K562 (cell line): ENCODE data around the gene ARID3C. TPM values are rescaled to one million over a fixed set of nuclear protein-coding genes. Genes with fewer than 3 reads are reported as not detected.

ENCODE experiments used
- ATF3 ChIP-seq, 2 experiments: fragments of 450-650 bp in 1 of 2; sonication (generic) in 1 of 2; formaldehyde crosslinking in 1 of 2; IDR thresholded peaks in 1 of 2; conservative IDR thresholded peaks in 1 of 2; 2 replicates each; pipeline versions ENCODE4 v1.6.1 to v1.8.1; 2016 to 2023; ENCODE audit warnings: mild to moderate bottlenecking in 2 of 2, moderate library complexity in 2 of 2, inconsistent platforms in 1 of 2, missing genetic modification reagents in 1 of 2
- ATF4 ChIP-seq: fragments of 450-650 bp; formaldehyde crosslinking; IDR thresholded peaks from 2 replicates; pipeline ENCODE4 v1.4.0; 2022; ENCODE audit warnings: mild to moderate bottlenecking, moderate library complexity
- C11orf30 ChIP-seq: fragments of 450-650 bp; IDR thresholded peaks from 2 replicates; pipeline ENCODE4 v1.6.1; 2016; ENCODE audit warnings: low read depth, mild to moderate bottlenecking
- CTBP1 ChIP-seq: fragments of 450-650 bp; IDR thresholded peaks from 2 replicates; pipeline ENCODE4 v1.6.1; 2016; ENCODE audit warnings: borderline replicate concordance
- HDAC1 ChIP-seq, 2 experiments: fragments of 450-650 bp; IDR thresholded peaks; 2 replicates each; pipeline ENCODE4 v1.6.1; 2016 to 2017; ENCODE audit warnings: inconsistent platforms in 1 of 2, mild to moderate bottlenecking in 1 of 2, moderate library complexity in 1 of 2
- KHSRP ChIP-seq: fragments of 450-650 bp; IDR thresholded peaks from 2 replicates; pipeline ENCODE4 v1.6.1; 2017
- MAZ ChIP-seq, 2 experiments: fragments of 450-650 bp in 1 of 2; sonication (generic) in 1 of 2; formaldehyde crosslinking; IDR thresholded peaks in 1 of 2; conservative IDR thresholded peaks in 1 of 2; 2 replicates each; pipeline versions ENCODE4 v1.4.0 to v1.5.0; 2020; ENCODE audit warnings: mild to moderate bottlenecking in 1 of 2, missing genetic modification reagents in 1 of 2
- NFIC ChIP-seq: fragments of 450-650 bp; IDR thresholded peaks from 2 replicates; pipeline ENCODE4 v1.6.1; 2017; ENCODE audit warnings: mild to moderate bottlenecking, inconsistent platforms
- PRDM10 ChIP-seq: fragments of 450-650 bp; IDR thresholded peaks from 2 replicates; pipeline ENCODE4 v1.6.1; 2018; ENCODE audit not compliant: partially characterized antibody
- SNRNP70 ChIP-seq: fragments of 200-400 bp; formaldehyde crosslinking; optimal IDR thresholded peaks from 2 replicates; pipeline ENCODE3; 2017; ENCODE audit warnings: low read depth, low read length
- SP1 ChIP-seq: sonication (generic); formaldehyde crosslinking; IDR thresholded peaks from 2 replicates; pipeline ENCODE4 v1.8.1; 2022; ENCODE audit warnings: mild to moderate bottlenecking, missing genetic modification reagents
- USF2 ChIP-seq: sonication (generic); formaldehyde crosslinking; IDR thresholded peaks from 2 replicates; pipeline ENCODE4 v1.5.0; 2020; ENCODE audit warnings: missing genetic modification reagents
- ZBTB12 ChIP-seq: fragments of 250-450 bp; sonication (Bioruptor Pico); IDR thresholded peaks from 2 replicates; pipeline ENCODE4 v1.4.0; 2020
- ZNF134 ChIP-seq: fragments of 250-450 bp; sonication (Bioruptor Pico); conservative IDR thresholded peaks from 2 replicates; pipeline ENCODE4 v1.4.0; 2020
- ZNF639 ChIP-seq, 2 experiments: fragments of 200-800 bp in 1 of 2; sonication (Bioruptor generic) in 1 of 2; sonication (generic) in 1 of 2; formaldehyde crosslinking in 1 of 2; IDR thresholded peaks in 1 of 2; conservative IDR thresholded peaks in 1 of 2; 2 replicates each; pipeline versions ENCODE4 v1.5.0 to v1.6.1; 2016 to 2020; ENCODE audit warnings: missing compliant biosample characterization in 1 of 2, missing genetic modification characterization in 1 of 2, missing genetic modification reagents in 1 of 2
- polyA plus RNA-seq, 8 experiments: library from polyadenylated mRNA; depleted of rRNA in 4 of 8; stranded (reverse) in 5 of 8; unstranded in 3 of 8; fragments of >200 nt; fragmentation: Nextera tagmentation in 2 of 8; fragmentation: Illumina TruSeq in 1 of 8; extraction: Ambion mirVana in 2 of 8; extraction: Trizol in 1 of 8; gene quantifications; 2 replicates each; pipeline versions ENCODE4 v1.2.1 to v1.2.3, GENCODE V29; 2011 to 2014; ENCODE audit warnings: inconsistent platforms in 1 of 8, missing spikeins in 1 of 8
- total RNA-seq, 7 experiments: library from RNA; depleted of rRNA in 6 of 7; stranded (reverse); fragments of >200 nt in 6 of 7; fragmentation: Illumina TruSeq in 2 of 7; extraction: Trizol in 2 of 7; gene quantifications; 2 replicates each; pipeline versions ENCODE4 v1.2.1 to v1.2.3, GENCODE V29; 2011 to 2021; ENCODE audit warnings: low replicate concordance in 1 of 7

The ARID3C gene
- total and polyA plus RNA-seq, 9 of the 15 experiments (the other 6 are each of a cell fraction or from before 2014, with no cell fraction given), result not detected

- TF ChIP-seq ZBTB12 (no peak), ZNF639 (CRISPR knock-in tag; conservative IDR thresholded peaks at IDR 0.05 in 1 of 2, IDR thresholded peaks at IDR 0.05 in 1 of 2) (no peak), ZNF134 (no peak), SNRNP70 (no peak), C11orf30 (no peak), ATF4 (CRISPR knock-in tag) (no peak), PRDM10 (peak; percentile 97), NFIC (peak; percentile 89), SP1 (0 out of 2 replicates have a peak, but pooled peaks have one; percentile 26), ATF3 (IDR thresholded peaks at IDR 0.05) (no peak), ATF3 (CRISPR knock-in tag; conservative IDR thresholded peaks at IDR 0.05) (no peak), KHSRP (no peak), CTBP1 (peak; percentile 36; the same call in 1 of the 2 replicates), HDAC1 (IDR thresholded peaks at IDR 0.05) (no peak; a peak in 1 of 4 replicates), MAZ (CRISPR knock-in tag; conservative IDR thresholded peaks at IDR 0.05 in 1 of 2, IDR thresholded peaks at IDR 0.05 in 1 of 2) (peak; percentile 50 to 74; a peak in 3 of 4 replicates), USF2 (CRISPR knock-in tag) (peak; percentile 100)
These were observed 17.6 kb upstream of the ARID3C start, which contains the start of gene GALT (continued) for GRCh38 chr9:34646211-34647083.
